WTC11 (cell line): Measurements from ENCODE around the gene PTPRF. TPM values are rescaled to one million over a fixed set of nuclear protein-coding genes. Genes with fewer than 3 reads are reported as not detected.

Experiments used
- ATAC-seq: fragments of 200-7000 bp; cut with Tn5 transposase; 2 replicates; pipeline ENCODE4 v1.10.0; 2021; ENCODE audit warnings: mild to moderate bottlenecking, moderate library complexity
- CTCF ChIA-PET: fragments of 300-600 bp; sonication (Branson Sonifier 250); formaldehyde crosslinking; loops from one replicate; lab custom pipeline; 2021; ENCODE audit warnings: antibody characterized with exemption; lab: Charles Lee
- POLR2A ChIA-PET: fragments of 350-600 bp; sonication (Branson Sonifier 250); formaldehyde crosslinking; loops from one replicate; lab custom pipeline; 2021; ENCODE audit warnings: antibody characterized with exemption; lab: Charles Lee
- DNase-seq: peaks from one replicate; pipeline ENCODE4 v3.0.0; 2021; ENCODE audit warnings: low spot score
- H3K27ac Mint-ChIP-seq: 2 replicates; pipeline ENCODE4 v1.8.0; 2021; ENCODE audit warnings: mixed read lengths
- H3K27me3 Mint-ChIP-seq: 2 replicates; pipeline ENCODE4 v1.8.0; 2021; ENCODE audit warnings: low read depth, mild to moderate bottlenecking, moderate library complexity, mixed read lengths
- H3K36me3 Mint-ChIP-seq: 2 replicates; pipeline ENCODE4 v1.8.0; 2021; ENCODE audit warnings: mixed read lengths
- H3K4me1 Mint-ChIP-seq: 2 replicates; pipeline ENCODE4 v1.8.0; 2022; ENCODE audit warnings: mixed read lengths
- H3K4me3 Mint-ChIP-seq: 2 replicates; pipeline ENCODE4 v1.8.0; 2021; ENCODE audit warnings: mild to moderate bottlenecking, moderate library complexity, mixed read lengths
- H3K9me3 Mint-ChIP-seq: 2 replicates; pipeline ENCODE4 v1.8.0; 2021; ENCODE audit warnings: mixed read lengths
- AFF4 ChIP-seq: sonication (generic); formaldehyde crosslinking; IDR thresholded peaks from 2 replicates; pipeline ENCODE4 v1.8.1; 2023; ENCODE audit warnings: mild to moderate bottlenecking, missing genetic modification reagents, borderline replicate concordance
- AR ChIP-seq: fragments of 250-450 bp; sonication (Bioruptor Pico); IDR thresholded peaks from 2 replicates; pipeline ENCODE4 v1.9.0; 2021; ENCODE audit warnings: mild to moderate bottlenecking
- ATF1 ChIP-seq: sonication (generic); formaldehyde crosslinking; IDR thresholded peaks from 2 replicates; pipeline ENCODE4 v1.8.1; 2023; ENCODE audit warnings: mild to moderate bottlenecking, moderate library complexity, missing genetic modification reagents
- ATF2 ChIP-seq: sonication (generic); formaldehyde crosslinking; IDR thresholded peaks from 2 replicates; pipeline ENCODE4 v1.8.1; 2022; ENCODE audit warnings: low read depth, missing genetic modification reagents, borderline replicate concordance
- CBFB ChIP-seq: sonication (generic); formaldehyde crosslinking; IDR thresholded peaks from 2 replicates; pipeline ENCODE4 v1.8.1; 2022; ENCODE audit warnings: mild to moderate bottlenecking, low read depth, missing genetic modification reagents
- CREM ChIP-seq: sonication (generic); formaldehyde crosslinking; IDR thresholded peaks from 2 replicates; pipeline ENCODE4 v1.8.1; 2022; ENCODE audit warnings: mild to moderate bottlenecking, missing genetic modification reagents, moderate library complexity
- E2F1 ChIP-seq: sonication (generic); formaldehyde crosslinking; IDR thresholded peaks from 2 replicates; pipeline ENCODE4 v1.8.0; 2022; ENCODE audit warnings: mild to moderate bottlenecking, missing genetic modification reagents
- FOXK1 ChIP-seq: sonication (generic); formaldehyde crosslinking; IDR thresholded peaks from 2 replicates; pipeline ENCODE4 v1.8.0; 2022; ENCODE audit warnings: mild to moderate bottlenecking, moderate library complexity, missing genetic modification reagents
- GABPB1 ChIP-seq: sonication (generic); formaldehyde crosslinking; IDR thresholded peaks from 2 replicates; pipeline ENCODE4 v1.8.1; 2023; ENCODE audit warnings: mild to moderate bottlenecking, missing genetic modification reagents
- IRF2 ChIP-seq: sonication (generic); formaldehyde crosslinking; IDR thresholded peaks from 2 replicates; pipeline ENCODE4 v1.8.0; 2022; ENCODE audit warnings: low read depth, missing genetic modification reagents, borderline replicate concordance
- JUN ChIP-seq: sonication (generic); formaldehyde crosslinking; IDR thresholded peaks from 2 replicates; pipeline ENCODE4 v1.8.0; 2023; ENCODE audit warnings: mild to moderate bottlenecking, missing genetic modification reagents
- MLX ChIP-seq: sonication (generic); formaldehyde crosslinking; IDR thresholded peaks from 2 replicates; pipeline ENCODE4 v1.8.1; 2023; ENCODE audit warnings: mild to moderate bottlenecking, missing genetic modification reagents, moderate library complexity
- OVOL2 ChIP-seq: fragments of 250-450 bp; sonication (Bioruptor Pico); IDR thresholded peaks from 2 replicates; pipeline ENCODE4 v1.9.0; 2021; ENCODE audit warnings: mild to moderate bottlenecking, borderline replicate concordance
- PREB ChIP-seq: sonication (generic); formaldehyde crosslinking; IDR thresholded peaks from 2 replicates; pipeline ENCODE4 v1.8.1; 2022; ENCODE audit warnings: mild to moderate bottlenecking, missing genetic modification reagents, moderate library complexity, borderline replicate concordance
- PRRX2 ChIP-seq: fragments of 250-450 bp; sonication (Bioruptor Pico); IDR thresholded peaks from 2 replicates; pipeline ENCODE4 v1.8.0; 2021; ENCODE audit warnings: mild to moderate bottlenecking
- SOX15 ChIP-seq: fragments of 250-450 bp; sonication (Bioruptor Pico); IDR thresholded peaks from 2 replicates; pipeline ENCODE4 v1.9.0; 2021; ENCODE audit warnings: mild to moderate bottlenecking
- TP53 ChIP-seq: sonication (generic); formaldehyde crosslinking; IDR thresholded peaks from 2 replicates; pipeline ENCODE4 v1.8.1; 2023; ENCODE audit warnings: mild to moderate bottlenecking, missing genetic modification reagents
- USF2 ChIP-seq: sonication (generic); formaldehyde crosslinking; IDR thresholded peaks from 2 replicates; pipeline ENCODE4 v1.8.1; 2023; ENCODE audit warnings: mild to moderate bottlenecking, missing genetic modification reagents, moderate library complexity
- ZNF263 ChIP-seq: sonication (generic); formaldehyde crosslinking; IDR thresholded peaks from 2 replicates; pipeline ENCODE4 v1.8.1; 2022; ENCODE audit warnings: low read depth, mild to moderate bottlenecking, moderate library complexity, missing genetic modification reagents
- ZNF532 ChIP-seq: fragments of 250-450 bp; sonication (Bioruptor Pico); IDR thresholded peaks from 2 replicates; pipeline ENCODE4 v1.9.0; 2021; ENCODE audit warnings: mild to moderate bottlenecking, borderline replicate concordance
- total RNA-seq: library from RNA; stranded (reverse); gene quantifications from 3 replicates; pipeline ENCODE4 v1.2.3, GENCODE V29; 2021

Gene PTPRF
- total RNA-seq, 1 experiment from 2014 or later: 248 TPM

- 0 out of 2 replicates have a peak overlapping the region, but pooled peaks have one; percentile 14 for H3K27ac Mint-ChIP-seq
- ChIA-PET POLR2A (interaction anchor here (0.7 to 1.7 kb wide), 6 partner anchors 8 to 177 kb away, joined by 3 to 14 read pairs (median 5); partner anchors contain the start of genes KDM4A and PTPRF), CTCF (interaction anchor here (0.9 to 2.0 kb wide), 12 partner anchors 12 to 377 kb away, joined by 3 to 12 read pairs (median 4); partner anchors contain the start of genes C1orf210 and KDM4A)
- TF ChIP-seq IRF2 (CRISPR knock-in tag) (no peak), PREB (CRISPR knock-in tag) (no peak), AR (no peak), CBFB (CRISPR knock-in tag) (no peak), FOXK1 (CRISPR knock-in tag) (no peak), MLX (CRISPR knock-in tag) (no peak), ZNF263 (no peak), TP53 (no peak), ZNF532 (no peak), GABPB1 (CRISPR knock-in tag) (no peak), ATF1 (no peak), E2F1 (CRISPR knock-in tag) (no peak), USF2 (no peak), OVOL2 (CRISPR knock-in tag) (no peak), JUN (CRISPR knock-in tag) (no peak), PRRX2 (no peak), AFF4 (CRISPR knock-in tag) (no peak), CREM (CRISPR knock-in tag) (no peak), SOX15 (CRISPR knock-in tag) (no peak), ATF2 (CRISPR knock-in tag) (no peak)
- H3K4me1 Mint-ChIP-seq: peaks cover 15% of the 10 kb centered on the region
- peaks cover 32% of the 10 kb centered on the region for H3K36me3 Mint-ChIP-seq
- no peak for DNase-seq
- no peak overlapping the region for H3K4me3 Mint-ChIP-seq
- no peaks in the 10 kb centered on the region for H3K27me3 Mint-ChIP-seq
- peak; percentile 57 for ATAC-seq
- no peaks in the 10 kb centered on the region for H3K9me3 Mint-ChIP-seq
Observed at GRCh38 chr1:43557744-43558245, 27.1 kb downstream of the PTPRF start.
